SU-DHL-6 (cell line): ENCODE data around the gene UHRF1.

ENCODE experiments used
- EZH2phosphoT487 ChIP-seq: fragments of 200-600 bp; sonication (generic), shearing (Covaris generic); conservative IDR thresholded peaks from 2 replicates; pipeline ENCODE4 v1.6.1; 2018; ENCODE audit warnings: mild to moderate bottlenecking, antibody characterized with exemption, low read length, moderate library complexity, mixed read lengths
- TF ChIP-seq, protein P1 (sequence below): fragments of 200-600 bp; sonication (generic); IDR thresholded peaks from one replicate; pipeline ENCODE4 v1.5.1; 2017; ENCODE audit warnings: antibody characterized with exemption, mild to moderate bottlenecking, low read length, moderate library complexity; ENCODE audit not compliant: insufficient read depth, poor library complexity, severe bottlenecking

DNA sequence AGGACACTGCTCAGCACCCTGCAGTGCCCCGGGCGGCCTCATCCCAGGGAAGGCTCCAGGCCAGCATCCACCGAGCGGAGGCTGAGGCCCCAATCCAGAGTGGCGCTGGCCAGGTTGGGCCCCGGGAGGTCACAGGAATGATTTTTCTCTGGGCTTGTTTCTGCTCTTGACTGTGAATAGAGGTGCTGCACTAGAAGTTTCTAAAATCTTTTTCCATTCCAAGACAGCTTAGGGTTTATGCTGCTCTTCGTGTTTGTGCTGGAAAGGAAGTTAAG is 74.7 kb downstream of the UHRF1 start:
- TF ChIP-seq, protein P1, sequence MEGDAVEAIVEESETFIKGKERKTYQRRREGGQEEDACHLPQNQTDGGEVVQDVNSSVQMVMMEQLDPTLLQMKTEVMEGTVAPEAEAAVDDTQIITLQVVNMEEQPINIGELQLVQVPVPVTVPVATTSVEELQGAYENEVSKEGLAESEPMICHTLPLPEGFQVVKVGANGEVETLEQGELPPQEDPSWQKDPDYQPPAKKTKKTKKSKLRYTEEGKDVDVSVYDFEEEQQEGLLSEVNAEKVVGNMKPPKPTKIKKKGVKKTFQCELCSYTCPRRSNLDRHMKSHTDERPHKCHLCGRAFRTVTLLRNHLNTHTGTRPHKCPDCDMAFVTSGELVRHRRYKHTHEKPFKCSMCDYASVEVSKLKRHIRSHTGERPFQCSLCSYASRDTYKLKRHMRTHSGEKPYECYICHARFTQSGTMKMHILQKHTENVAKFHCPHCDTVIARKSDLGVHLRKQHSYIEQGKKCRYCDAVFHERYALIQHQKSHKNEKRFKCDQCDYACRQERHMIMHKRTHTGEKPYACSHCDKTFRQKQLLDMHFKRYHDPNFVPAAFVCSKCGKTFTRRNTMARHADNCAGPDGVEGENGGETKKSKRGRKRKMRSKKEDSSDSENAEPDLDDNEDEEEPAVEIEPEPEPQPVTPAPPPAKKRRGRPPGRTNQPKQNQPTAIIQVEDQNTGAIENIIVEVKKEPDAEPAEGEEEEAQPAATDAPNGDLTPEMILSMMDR: no peak
- no peak for TF ChIP-seq EZH2phosphoT487
